SK-N-SH (cell line): ENCODE data around the gene AIF1. TPM values are rescaled to one million over a fixed set of nuclear protein-coding genes. Genes with fewer than 3 reads are reported as not detected.

Experiments used
- CTCF ChIA-PET: fragments of 300-600, 350-600 bp; formaldehyde crosslinking; extraction: SDS; loops from one replicate; lab custom pipeline; 2021; lab: Yijun Ruan, JAX
- POLR2A ChIA-PET: fragments of 350-600 bp; sonication (Branson Sonifier 250); formaldehyde crosslinking; extraction: SDS; loops from one replicate; lab custom pipeline; 2020; ENCODE audit warnings: antibody characterized with exemption, inconsistent platforms; lab: Yijun Ruan, JAX
- DNase-seq: peaks from one replicate; pipeline ENCODE4 v3.0.0; 2012
- H2AFZ ChIP-seq: fragments of 200-600 bp; sonication (generic); 2 replicates; pipeline ENCODE4 v1.8.1; 2016; ENCODE audit warnings: antibody characterized with exemption, mild to moderate bottlenecking, low read depth
- H3F3A ChIP-seq: fragments of 200-600 bp; sonication (generic); replicated peaks from 2 replicates; pipeline ENCODE3; 2016; ENCODE audit warnings: antibody characterized with exemption, mild to moderate bottlenecking; ENCODE audit not compliant: insufficient read depth
- H3K27ac ChIP-seq, 2 experiments: fragments of 200-500 bp in 1 of 2; fragments of 200-600 bp in 1 of 2; sonication (Bioruptor generic) in 1 of 2; sonication (generic), shearing (Covaris generic) in 1 of 2; 2 replicates each; pipeline versions ENCODE4 v1.5.1 to v1.6.1; 2014 to 2016; ENCODE audit warnings: low read depth in 2 of 2, inconsistent platforms in 1 of 2, low read length in 1 of 2, mild to moderate bottlenecking in 1 of 2, mixed read lengths in 1 of 2
- H3K27me3 ChIP-seq: fragments of 200-600 bp; sonication (generic), shearing (Covaris generic); 2 replicates; pipeline ENCODE4 v1.6.1; 2016; ENCODE audit warnings: mixed run types; ENCODE audit not compliant: insufficient read depth
- H3K36me3 ChIP-seq, 2 experiments: fragments of 200-500 bp in 1 of 2; fragments of 200-600 bp in 1 of 2; sonication (Bioruptor generic) in 1 of 2; sonication (generic) in 1 of 2; replicated peaks in 1 of 2; 2 replicates each; pipeline versions ENCODE3 to v1.5.1; 2014 to 2016; ENCODE audit warnings: low read length in 1 of 2, mild to moderate bottlenecking in 1 of 2; ENCODE audit not compliant: insufficient read depth in 2 of 2, control insufficient read depth in 1 of 2
- H3K4me1 ChIP-seq, 2 experiments: fragments of 200-500 bp in 1 of 2; fragments of 200-600 bp in 1 of 2; sonication (Bioruptor generic) in 1 of 2; sonication (generic), shearing (Covaris generic) in 1 of 2; 2 replicates each; pipeline versions ENCODE4 v1.5.1 to v1.6.1; 2014 to 2016; ENCODE audit warnings: low read depth in 1 of 2, low read length in 1 of 2, mixed run types in 1 of 2; ENCODE audit not compliant: insufficient read depth in 2 of 2, control insufficient read depth in 1 of 2
- H3K4me2 ChIP-seq: fragments of 200-600 bp; sonication (generic), shearing (Covaris generic); 2 replicates; pipeline ENCODE4 v1.6.1; 2017; ENCODE audit warnings: mixed run types
- H3K4me3 ChIP-seq, 2 experiments: fragments of 200-500 bp in 1 of 2; fragments of 200-600 bp in 1 of 2; sonication (Bioruptor generic) in 1 of 2; sonication (generic), shearing (Covaris generic) in 1 of 2; 2 replicates each; pipeline versions ENCODE4 v1.5.1 to v1.8.1; 2014 to 2016; ENCODE audit warnings: low read depth in 2 of 2, inconsistent platforms in 1 of 2, low read length in 1 of 2, mild to moderate bottlenecking in 1 of 2, mixed read lengths in 1 of 2, moderate library complexity in 1 of 2
- H3K79me2 ChIP-seq: fragments of 200-600 bp; sonication (generic); 2 replicates; pipeline ENCODE4 v1.8.1; 2017; ENCODE audit warnings: mild to moderate bottlenecking; ENCODE audit not compliant: insufficient read depth
- H3K9ac ChIP-seq: fragments of 200-600 bp; sonication (generic); 2 replicates; pipeline ENCODE4 v1.6.1; 2017; ENCODE audit warnings: mixed run types
- H3K9me2 ChIP-seq: fragments of 200-600 bp; sonication (generic); 2 replicates; pipeline ENCODE4 v1.6.1; 2017; ENCODE audit warnings: mixed run types
- H3K9me3 ChIP-seq: fragments of 200-600 bp; sonication (generic); 2 replicates; pipeline ENCODE4 v1.6.1; 2017; ENCODE audit warnings: mixed run types, mild to moderate bottlenecking, moderate library complexity
- H4K20me1 ChIP-seq: fragments of 200-600 bp; sonication (generic); 2 replicates; pipeline ENCODE4 v1.6.1; 2017; ENCODE audit warnings: mild to moderate bottlenecking, mixed run types; ENCODE audit not compliant: insufficient read depth
- CHD2 ChIP-seq: fragments of 150-350 bp; IDR thresholded peaks from 2 replicates; pipeline ENCODE4 v1.6.1; 2018; ENCODE audit warnings: low read length; ENCODE audit not compliant: partially characterized antibody
- CTCF ChIP-seq: fragments of 200-600 bp; sonication (generic); IDR thresholded peaks from 2 replicates; pipeline ENCODE4 v1.6.1; 2017; ENCODE audit warnings: antibody characterized with exemption, mild to moderate bottlenecking, moderate library complexity
- EZH2phosphoT487 ChIP-seq: fragments of 200-600 bp; sonication (generic); IDR thresholded peaks from 2 replicates; pipeline ENCODE4 v1.6.1; 2017; ENCODE audit warnings: low read depth, mixed run types, mild to moderate bottlenecking, antibody characterized with exemption, moderate library complexity, borderline replicate concordance
- FOSL2 ChIP-seq: IDR thresholded peaks from 2 replicates; pipeline ENCODE4 v1.4.0; 2012; ENCODE audit warnings: low read depth, mild to moderate bottlenecking, moderate library complexity, borderline replicate concordance
- FOXM1 ChIP-seq: IDR thresholded peaks from 2 replicates; pipeline ENCODE4 v1.4.0; 2012; ENCODE audit warnings: low read depth, mild to moderate bottlenecking
- GABPA ChIP-seq: IDR thresholded peaks from 2 replicates; pipeline ENCODE4 v1.4.0; 2012; ENCODE audit warnings: low read depth, mild to moderate bottlenecking
- IRF3 ChIP-seq: fragments of 150-350 bp; IDR thresholded peaks from 2 replicates; pipeline ENCODE4 v1.6.1; 2016; ENCODE audit warnings: mild to moderate bottlenecking, low read depth, low read length
- MXI1 ChIP-seq: IDR thresholded peaks from 2 replicates; pipeline ENCODE4 v1.6.1; 2012; ENCODE audit warnings: mild to moderate bottlenecking, low read depth, low read length, improper control_type of control experiment
- NRF1 ChIP-seq: IDR thresholded peaks from 2 replicates; pipeline ENCODE4 v1.6.1; 2012; ENCODE audit warnings: low read depth, mild to moderate bottlenecking, low read length
- PBX3 ChIP-seq: IDR thresholded peaks from 2 replicates; pipeline ENCODE4; 2012
- POLR2AphosphoS5 ChIP-seq: IDR thresholded peaks from 2 replicates; pipeline ENCODE4 v1.6.1; 2012; ENCODE audit warnings: low read depth, low read length
- RAD21 ChIP-seq: IDR thresholded peaks from 2 replicates; pipeline ENCODE4 v1.6.1; 2012; ENCODE audit warnings: mild to moderate bottlenecking, low read length
- RCOR1 ChIP-seq: fragments of 150-350 bp; IDR thresholded peaks from 2 replicates; pipeline ENCODE4 v1.6.1; 2017; ENCODE audit warnings: antibody characterized with exemption, low read length
- SIN3A ChIP-seq: IDR thresholded peaks from 2 replicates; pipeline ENCODE4 v1.6.1; 2012; ENCODE audit warnings: low read depth, mild to moderate bottlenecking, low read length, moderate library complexity, borderline replicate concordance
- SMC3 ChIP-seq: IDR thresholded peaks from 2 replicates; pipeline ENCODE4 v1.6.1; 2012; ENCODE audit warnings: low read depth, low read length, improper control_type of control experiment
- TAF1 ChIP-seq: IDR thresholded peaks from 2 replicates; pipeline ENCODE4 v1.6.1; 2012; ENCODE audit warnings: low read depth, mild to moderate bottlenecking, low read length, moderate library complexity, borderline replicate concordance
- YY1 ChIP-seq: IDR thresholded peaks from 2 replicates; pipeline ENCODE4 v1.4.0; 2012; ENCODE audit warnings: low read depth, mild to moderate bottlenecking
- WGBS: methylation state at CpG from one replicate; pipeline ENCODE4 v1.1.6; 2017; ENCODE audit warnings: low lambda C conversion rate; 5-methylcytosine and 5-hydroxymethylcytosine counted together
- polyA plus RNA-seq, 3 experiments: library from polyadenylated mRNA; depleted of rRNA; stranded (reverse); fragments of >200 nt; gene quantifications; 2 replicates each; pipeline ENCODE4 v1.2.3, GENCODE V29; 2012
- TF ChIP-seq, protein P1 (sequence below): IDR thresholded peaks from 2 replicates; pipeline ENCODE4 v1.4.0; 2012; ENCODE audit warnings: low read depth, borderline replicate concordance

Gene AIF1
- polyA plus RNA-seq, 1 of the 3 experiments (the other 2 are of a cell fraction): not detected

DNA sequence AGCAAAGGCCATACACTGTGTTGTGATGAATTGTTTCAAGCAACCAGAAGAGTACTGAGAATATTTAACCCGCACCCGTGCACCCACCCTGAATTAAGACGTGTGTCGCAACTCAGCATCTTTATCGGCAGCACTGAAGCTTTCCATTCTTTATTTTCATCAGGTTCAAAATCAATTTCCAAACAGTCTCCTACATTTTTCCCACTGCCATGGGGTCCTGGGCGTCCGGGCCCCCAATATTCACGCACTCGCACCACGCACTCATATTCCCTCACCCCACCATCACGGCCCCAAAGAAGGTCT lies 34.6 kb upstream of the AIF1 start:
- H3K9ac ChIP-seq: peak overlapping the region; percentile 88
- H4K20me1 ChIP-seq: no peaks in the 10 kb centered on the region
- H3K4me2 ChIP-seq: peak overlapping the region; percentile 99
- POLR2A ChIA-PET: interaction anchor here (0.6 to 1.2 kb wide), 3 partner anchors 16 to 38 kb away, joined by 3 to 12 read pairs (median 5); partner anchors contain the start of gene DDX39B
- H3K79me2 ChIP-seq: no peaks in the 10 kb centered on the region
- peaks cover 0 to 11% of the 10 kb centered on the region in 2 experiments; a peak in 1 of 4 replicates for H3K4me1 ChIP-seq
- H3K4me3 ChIP-seq: peak overlapping the region; percentile 63 to 96
- H3K27ac ChIP-seq: no peak overlapping the region
- 74% methylated on average over 11 of the region's 11 CpGs for WGBS
- H3K9me3 ChIP-seq: no peaks in the 10 kb centered on the region
- H3F3A ChIP-seq: no peaks in the 10 kb centered on the region
- no peak for TF ChIP-seq CHD2
- no peak for TF ChIP-seq CTCF
- TF ChIP-seq, all 33 proteins: peak for 0
- Histone ChIP-seq H3K36me3 (no peaks in the 10 kb centered on the region), H3K9me2 (no peaks in the 10 kb centered on the region), H2AFZ (peak overlapping the region; percentile 99), H3K27me3 (no peaks in the 10 kb centered on the region)
- CTCF ChIA-PET: interaction anchor here (0.6 to 17.6 kb wide), 25 partner anchors 9 to 197 kb away, joined by 3 to 312 read pairs (median 5); partner anchors contain the start of genes ATP6V1G2, DDX39B, NCR3 and NFKBIL1
- DNase-seq: no peak

GRCh38 chr6:31580807-31581433 lies 34.1 kb upstream of the AIF1 start:
- no peaks in the 10 kb centered on the region for H3K9me3 ChIP-seq
- CTCF ChIA-PET: interaction anchor here (0.6 to 17.6 kb wide), 25 partner anchors 9 to 197 kb away, joined by 3 to 312 read pairs (median 5); partner anchors contain the start of genes ATP6V1G2, DDX39B, NCR3 and NFKBIL1
- POLR2A ChIA-PET: interaction anchor here (0.6 to 1.2 kb wide), 3 partner anchors 15 to 39 kb away, joined by 3 to 12 read pairs (median 5); partner anchors contain the start of gene DDX39B
- 6% methylated on average over 13 of the region's 62 CpGs for WGBS
- no peaks in the 10 kb centered on the region for H3K27me3 ChIP-seq
- no peaks in the 10 kb centered on the region for H3K79me2 ChIP-seq
- H3K36me3 ChIP-seq: no peaks in the 10 kb centered on the region
- peaks cover 0 to 11% of the 10 kb centered on the region in 2 experiments; a peak in 1 of 4 replicates for H3K4me1 ChIP-seq
- H3F3A ChIP-seq: no peaks in the 10 kb centered on the region
- H3K27ac ChIP-seq: peak overlapping the region in 1 of 2 experiments; percentile 51; a peak in 1 of 4 replicates
- peak; percentile 97 for DNase-seq
- H3K4me3 ChIP-seq: peak overlapping the region; percentile 63 to 96
- H2AFZ ChIP-seq: peak overlapping the region; percentile 99
- peak overlapping the region; percentile 99 for H3K4me2 ChIP-seq
- H4K20me1 ChIP-seq: no peaks in the 10 kb centered on the region
- no peaks in the 10 kb centered on the region for H3K9me2 ChIP-seq
- peak overlapping the region; percentile 88 for H3K9ac ChIP-seq
- TF ChIP-seq POLR2AphosphoS5: peak; percentile 67
- TF ChIP-seq MXI1: peak; percentile 64; the same call in 1 of the 2 replicates
- 0 out of 2 replicates have a peak, but pooled peaks have one; percentile 42 for TF ChIP-seq YY1
- TF ChIP-seq FOSL2: no peak
- no peak for TF ChIP-seq GABPA
- TF ChIP-seq, protein P1, sequence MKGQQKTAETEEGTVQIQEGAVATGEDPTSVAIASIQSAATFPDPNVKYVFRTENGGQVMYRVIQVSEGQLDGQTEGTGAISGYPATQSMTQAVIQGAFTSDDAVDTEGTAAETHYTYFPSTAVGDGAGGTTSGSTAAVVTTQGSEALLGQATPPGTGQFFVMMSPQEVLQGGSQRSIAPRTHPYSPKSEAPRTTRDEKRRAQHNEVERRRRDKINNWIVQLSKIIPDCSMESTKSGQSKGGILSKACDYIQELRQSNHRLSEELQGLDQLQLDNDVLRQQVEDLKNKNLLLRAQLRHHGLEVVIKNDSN: 0 out of 2 replicates have a peak, but pooled peaks have one; percentile 8
- peak; percentile 37; the same call in 1 of the 2 replicates for TF ChIP-seq NRF1
- no peak for TF ChIP-seq EZH2phosphoT487
- TF ChIP-seq TAF1: peak; percentile 61
- no peak for TF ChIP-seq SIN3A
- no peak for TF ChIP-seq IRF3
- no peak for TF ChIP-seq PBX3
- TF ChIP-seq CHD2: no peak
- no peak for TF ChIP-seq FOXM1
- peak; percentile 90 for TF ChIP-seq CTCF
- no peak for TF ChIP-seq RCOR1
- peak; percentile 61 for TF ChIP-seq RAD21
- peak; percentile 63 for TF ChIP-seq SMC3
